ENCODE results near the gene DST. TPM values are rescaled to one million over a fixed set of nuclear protein-coding genes. Genes with fewer than 3 reads are reported as not detected.

The DST gene
- total RNA-seq, 1 donor from 2014 or later, result 151 TPM

DNA sequence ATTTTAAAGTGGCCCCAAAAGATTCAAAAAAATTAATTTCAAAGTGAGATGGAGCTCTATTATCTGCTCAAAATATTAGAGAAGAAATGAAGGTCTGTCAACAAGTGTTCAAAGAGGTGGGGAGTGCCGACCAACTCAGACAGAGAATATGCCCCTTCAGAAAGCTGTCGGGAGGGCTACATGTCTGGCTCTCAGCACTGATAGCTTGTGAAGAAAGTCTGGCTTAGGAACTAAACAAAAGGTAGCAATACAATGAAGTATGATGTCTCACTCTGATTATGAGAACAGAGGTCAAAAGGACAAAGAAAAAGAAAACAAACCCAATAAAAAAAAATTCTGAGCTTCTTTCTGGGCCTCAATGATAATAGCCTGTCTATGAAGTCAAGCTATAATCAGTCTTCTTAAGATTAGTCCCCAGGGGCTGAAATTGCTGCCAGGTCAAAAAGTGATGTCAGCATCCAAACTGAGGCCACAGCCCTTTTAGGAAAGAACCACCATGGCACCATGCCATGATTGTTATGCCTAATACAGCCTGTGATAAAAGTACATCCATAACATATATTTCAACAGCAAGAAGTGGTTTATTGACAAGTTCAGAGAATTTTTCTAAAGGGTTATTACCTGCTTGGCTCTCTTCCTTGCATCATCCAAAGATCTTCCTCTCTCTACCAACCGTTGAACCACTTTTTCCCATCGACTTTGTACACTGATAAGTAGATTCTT lies 150.9 kb downstream of the DST start:
- H3K4me3 Mint-ChIP-seq (ENCODE audit: low read depth), result no peak overlapping the region
- H3K27me3 Mint-ChIP-seq, result no peaks in the 10 kb centered on the region
- TF ChIP-seq, protein P1, sequence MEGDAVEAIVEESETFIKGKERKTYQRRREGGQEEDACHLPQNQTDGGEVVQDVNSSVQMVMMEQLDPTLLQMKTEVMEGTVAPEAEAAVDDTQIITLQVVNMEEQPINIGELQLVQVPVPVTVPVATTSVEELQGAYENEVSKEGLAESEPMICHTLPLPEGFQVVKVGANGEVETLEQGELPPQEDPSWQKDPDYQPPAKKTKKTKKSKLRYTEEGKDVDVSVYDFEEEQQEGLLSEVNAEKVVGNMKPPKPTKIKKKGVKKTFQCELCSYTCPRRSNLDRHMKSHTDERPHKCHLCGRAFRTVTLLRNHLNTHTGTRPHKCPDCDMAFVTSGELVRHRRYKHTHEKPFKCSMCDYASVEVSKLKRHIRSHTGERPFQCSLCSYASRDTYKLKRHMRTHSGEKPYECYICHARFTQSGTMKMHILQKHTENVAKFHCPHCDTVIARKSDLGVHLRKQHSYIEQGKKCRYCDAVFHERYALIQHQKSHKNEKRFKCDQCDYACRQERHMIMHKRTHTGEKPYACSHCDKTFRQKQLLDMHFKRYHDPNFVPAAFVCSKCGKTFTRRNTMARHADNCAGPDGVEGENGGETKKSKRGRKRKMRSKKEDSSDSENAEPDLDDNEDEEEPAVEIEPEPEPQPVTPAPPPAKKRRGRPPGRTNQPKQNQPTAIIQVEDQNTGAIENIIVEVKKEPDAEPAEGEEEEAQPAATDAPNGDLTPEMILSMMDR (IDR thresholded peaks at IDR 0.05; ENCODE audit: unreplicated experiment), result no peak
- H3K4me1 Mint-ChIP-seq (ENCODE audit: low read depth), result peaks cover 6% of the 10 kb centered on the region
- peaks cover 42% of the 10 kb centered on the region for H3K36me3 Mint-ChIP-seq (ENCODE audit: insufficient read depth)
- H3K9me3 Mint-ChIP-seq (ENCODE audit: low read depth), result no peaks in the 10 kb centered on the region
- peak overlapping the region; percentile 76 for H3K27ac Mint-ChIP-seq
- no peak for DNase-seq (ENCODE audit: low spot score, unreplicated experiment)

DNA sequence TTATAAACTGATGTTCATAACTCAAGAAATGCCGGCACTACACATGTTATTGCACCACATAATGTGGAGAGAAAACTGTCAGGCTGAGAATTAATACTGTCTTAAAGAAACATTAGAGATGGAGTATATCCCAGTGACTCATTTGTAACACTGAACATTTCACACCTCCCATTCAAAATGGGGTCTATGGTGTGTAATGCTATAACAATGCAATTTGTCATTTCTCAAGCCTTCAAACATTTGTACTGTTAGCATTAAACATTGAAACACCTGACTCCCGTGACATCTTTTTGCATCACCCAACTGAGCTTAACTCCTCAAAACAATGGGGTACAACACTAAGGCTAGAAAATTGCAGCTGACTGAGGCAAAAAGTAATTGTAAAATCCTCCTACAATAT lies 151.7 kb downstream of the DST start:
- Mint-ChIP-seq H3K36me3 (ENCODE audit: insufficient read depth) (peaks cover 44% of the 10 kb centered on the region), H3K9me3 (ENCODE audit: low read depth) (no peaks in the 10 kb centered on the region), H3K27ac (no peak overlapping the region), H3K4me3 (ENCODE audit: low read depth) (no peak overlapping the region), H3K4me1 (ENCODE audit: low read depth) (peaks cover 6% of the 10 kb centered on the region), H3K27me3 (no peaks in the 10 kb centered on the region)
- TF ChIP-seq, protein P1 (IDR thresholded peaks at IDR 0.05; ENCODE audit: unreplicated experiment), result no peak
- DNase-seq (ENCODE audit: low spot score, unreplicated experiment), result no peak

DNA sequence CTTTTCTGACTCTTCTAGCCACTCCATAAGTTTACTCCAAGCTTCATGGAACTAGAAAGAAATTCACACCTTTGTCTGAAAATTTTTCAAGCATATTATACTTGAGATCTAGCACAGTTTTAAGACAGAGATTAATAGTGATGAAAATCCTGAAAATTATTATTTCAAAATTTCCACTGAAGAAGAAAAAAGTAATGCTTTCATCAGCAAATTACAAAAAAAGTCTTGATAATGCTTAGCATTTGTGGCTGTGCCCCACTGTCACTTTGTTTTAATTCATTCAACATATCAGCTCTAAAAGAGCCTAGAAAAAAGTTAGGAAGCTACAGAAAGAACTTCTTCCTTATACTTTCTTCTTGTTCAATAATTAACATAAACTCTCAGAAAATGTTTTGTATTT lies 153.1 kb downstream of the DST start:
- H3K27me3 Mint-ChIP-seq, result no peaks in the 10 kb centered on the region
- H3K36me3 Mint-ChIP-seq (ENCODE audit: insufficient read depth), result peaks cover 50% of the 10 kb centered on the region
- DNase-seq (ENCODE audit: low spot score, unreplicated experiment), result no peak
- TF ChIP-seq, protein P1 (IDR thresholded peaks at IDR 0.05; ENCODE audit: unreplicated experiment), result no peak
- no peak overlapping the region for H3K4me3 Mint-ChIP-seq (ENCODE audit: low read depth)
- peaks cover 6% of the 10 kb centered on the region for H3K4me1 Mint-ChIP-seq (ENCODE audit: low read depth)
- H3K27ac Mint-ChIP-seq, result no peak overlapping the region
- no peaks in the 10 kb centered on the region for H3K9me3 Mint-ChIP-seq (ENCODE audit: low read depth)

GRCh38 chr6:56488281-56488680 lies 154.4 kb downstream of the DST start:
- Mint-ChIP-seq H3K27me3 (no peaks in the 10 kb centered on the region), H3K36me3 (ENCODE audit: insufficient read depth) (peaks cover 47% of the 10 kb centered on the region), H3K9me3 (ENCODE audit: low read depth) (no peaks in the 10 kb centered on the region), H3K4me1 (ENCODE audit: low read depth) (peaks cover 6% of the 10 kb centered on the region), H3K27ac (no peak overlapping the region), H3K4me3 (ENCODE audit: low read depth) (no peak overlapping the region)
- TF ChIP-seq, protein P1 (IDR thresholded peaks at IDR 0.05; ENCODE audit: unreplicated experiment), result no peak
- DNase-seq (ENCODE audit: low spot score, unreplicated experiment), result no peak

- no peak overlapping the region for H3K27ac Mint-ChIP-seq
- H3K36me3 Mint-ChIP-seq (ENCODE audit: insufficient read depth), result peaks cover 38% of the 10 kb centered on the region
- TF ChIP-seq, protein P1 (IDR thresholded peaks at IDR 0.05; ENCODE audit: unreplicated experiment), result no peak
- no peaks in the 10 kb centered on the region for H3K9me3 Mint-ChIP-seq (ENCODE audit: low read depth)
- H3K4me1 Mint-ChIP-seq (ENCODE audit: low read depth), result peaks cover 8% of the 10 kb centered on the region
- no peak overlapping the region for H3K4me3 Mint-ChIP-seq (ENCODE audit: low read depth)
- no peaks in the 10 kb centered on the region for H3K27me3 Mint-ChIP-seq
- no peak for DNase-seq (ENCODE audit: low spot score, unreplicated experiment)
These were observed 156.0 kb downstream of the DST start for GRCh38 chr6:56486681-56487080.

All from progenitor cell of endocrine pancreas (in vitro differentiated cells).